Activated T-helper 1 cell treated with anti-CD3 and anti-CD28 coated beads, Interleukin-12 subunit alpha, Interleukin-12 subunit beta, Interleukin-2, Interleukin-4 antibody, amounts not matched to agents 30 ng/mL and 10 ng/mL and 1 ng/mL, durations not matched to agents 14 hours and 24 hours and 36 hours (primary cell): Measurements from ENCODE around the gene CFB. TPM values are rescaled to one million over a fixed set of nuclear protein-coding genes. Genes with fewer than 3 reads are reported as not detected.
A peak's percentile ranks its signal among the peaks of the same experiment; 100 is the strongest.

Experiments
- DNase-seq: peaks from one replicate; pipeline ENCODE4 v3.0.0; 2021; ENCODE audit warnings: low spot score
- H3K27ac Mint-ChIP-seq: one replicate; pipeline ENCODE4 v1.8.0; 2021; ENCODE audit warnings: mild to moderate bottlenecking, mixed read lengths
- H3K27me3 Mint-ChIP-seq: one replicate; pipeline ENCODE4 v1.8.0; 2022; ENCODE audit warnings: mild to moderate bottlenecking, moderate library complexity, mixed read lengths; ENCODE audit not compliant: insufficient read depth
- H3K36me3 Mint-ChIP-seq: one replicate; pipeline ENCODE4 v1.8.0; 2021; ENCODE audit warnings: low read depth, mixed read lengths
- H3K4me1 Mint-ChIP-seq: one replicate; pipeline ENCODE4 v1.8.0; 2021; ENCODE audit warnings: low read depth, mixed read lengths
- H3K4me3 Mint-ChIP-seq: one replicate; pipeline ENCODE4 v1.8.0; 2021; ENCODE audit warnings: mild to moderate bottlenecking, moderate library complexity, mixed read lengths
- H3K9me3 Mint-ChIP-seq: one replicate; pipeline ENCODE4 v1.8.0; 2021; ENCODE audit warnings: mixed read lengths
- intact Hi-C: fragments of 100-400 bp; cut with micrococcal nuclease; formaldehyde crosslinking; loops from one replicate; pipeline ENCODE4 v1.15.1; 2024
- total RNA-seq: library from RNA; stranded (reverse); gene quantifications from 2 replicates; pipeline ENCODE4 v1.2.3, GENCODE V29; 2022

Gene CFB
- 0.21 TPM in 1 of 2 replicates, not detected in the other for total RNA-seq

DNA sequence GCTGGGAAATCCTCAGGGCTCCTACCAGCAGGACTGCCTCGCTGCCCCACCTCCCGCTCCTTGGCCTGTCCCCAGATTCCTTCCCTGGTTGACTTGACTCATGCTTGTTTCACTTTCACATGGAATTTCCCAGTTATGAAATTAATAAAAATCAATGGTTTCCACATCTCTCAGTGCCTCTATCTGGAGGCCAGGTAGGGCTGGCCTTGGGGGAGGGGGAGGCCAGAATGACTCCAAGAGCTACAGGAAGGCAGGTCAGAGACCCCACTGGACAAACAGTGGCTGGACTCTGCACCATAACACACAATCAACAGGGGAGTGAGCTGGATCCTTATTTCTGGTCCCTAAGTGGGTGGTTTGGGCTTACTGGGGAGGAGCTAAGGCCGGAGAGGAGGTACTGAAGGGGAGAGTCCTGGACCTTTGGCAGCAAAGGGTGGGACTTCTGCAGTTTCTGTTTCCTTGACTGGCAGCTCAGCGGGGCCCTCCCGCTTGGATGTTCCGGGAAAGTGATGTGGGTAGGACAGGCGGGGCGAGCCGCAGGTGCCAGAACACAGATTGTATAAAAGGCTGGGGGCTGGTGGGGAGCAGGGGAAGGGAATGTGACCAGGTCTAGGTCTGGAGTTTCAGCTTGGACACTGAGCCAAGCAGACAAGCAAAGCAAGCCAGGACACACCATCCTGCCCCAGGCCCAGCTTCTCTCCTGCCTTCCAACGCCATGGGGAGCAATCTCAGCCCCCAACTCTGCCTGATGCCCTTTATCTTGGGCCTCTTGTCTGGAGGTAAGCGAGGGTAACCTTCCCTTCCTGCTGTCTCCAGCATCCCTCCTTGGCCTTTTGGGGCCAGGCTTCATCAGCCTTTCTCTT is at the start of gene CFB:
Gene CFB, plus strand, starts transcription at position 589 of the 863 bp plus-strand sequence. Its CDS starts 127 bp downstream, at position 716.
- DNase-seq, result no peak
- H3K4me3 Mint-ChIP-seq, result no peak within 1 kb of the TSS
- no peaks in the 10 kb centered on the region for H3K9me3 Mint-ChIP-seq
- H3K4me1 Mint-ChIP-seq, result peaks cover 9% of the 10 kb centered on the region
- no peaks in the 10 kb centered on the region for H3K27me3 Mint-ChIP-seq
- H3K36me3 Mint-ChIP-seq, result peaks cover under 1% of the 10 kb centered on the region
- H3K27ac Mint-ChIP-seq, result peak within 1 kb of the TSS; percentile 59
- intact Hi-C loops, result no loop called here

DNA sequence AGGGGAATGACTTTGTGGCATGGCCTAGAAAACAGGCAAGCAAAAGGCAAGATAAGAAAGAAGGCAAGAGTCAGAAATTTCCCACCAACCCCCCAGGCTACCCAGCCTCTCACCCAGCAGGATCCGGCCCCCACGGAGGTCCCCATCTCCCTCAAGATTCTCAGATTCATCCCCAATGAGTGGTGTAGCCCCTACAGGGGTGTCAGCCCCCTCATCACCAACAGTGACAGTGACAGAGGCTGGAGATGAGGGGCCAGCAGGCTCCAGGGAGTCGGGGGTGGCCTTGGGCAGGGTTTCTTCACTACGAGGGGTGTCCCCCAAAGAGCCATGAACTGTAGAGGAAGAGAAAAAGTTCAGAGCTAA is 49.4 kb upstream of the CFB start:
- Mint-ChIP-seq H3K9me3 (no peaks in the 10 kb centered on the region), H3K36me3 (peaks cover 22% of the 10 kb centered on the region), H3K27ac (peak overlapping the region; percentile 84), H3K4me3 (peak overlapping the region; percentile 90), H3K4me1 (peaks cover 31% of the 10 kb centered on the region), H3K27me3 (no peaks in the 10 kb centered on the region)
- intact Hi-C loops, result loop anchor here (2.0 to 5.0 kb wide), 6 partner anchors 168 to 399 kb away; partner anchors contain the start of genes AGPAT1, ATP6V1G2, DDAH2 and GPSM3
- no peak for DNase-seq

DNA sequence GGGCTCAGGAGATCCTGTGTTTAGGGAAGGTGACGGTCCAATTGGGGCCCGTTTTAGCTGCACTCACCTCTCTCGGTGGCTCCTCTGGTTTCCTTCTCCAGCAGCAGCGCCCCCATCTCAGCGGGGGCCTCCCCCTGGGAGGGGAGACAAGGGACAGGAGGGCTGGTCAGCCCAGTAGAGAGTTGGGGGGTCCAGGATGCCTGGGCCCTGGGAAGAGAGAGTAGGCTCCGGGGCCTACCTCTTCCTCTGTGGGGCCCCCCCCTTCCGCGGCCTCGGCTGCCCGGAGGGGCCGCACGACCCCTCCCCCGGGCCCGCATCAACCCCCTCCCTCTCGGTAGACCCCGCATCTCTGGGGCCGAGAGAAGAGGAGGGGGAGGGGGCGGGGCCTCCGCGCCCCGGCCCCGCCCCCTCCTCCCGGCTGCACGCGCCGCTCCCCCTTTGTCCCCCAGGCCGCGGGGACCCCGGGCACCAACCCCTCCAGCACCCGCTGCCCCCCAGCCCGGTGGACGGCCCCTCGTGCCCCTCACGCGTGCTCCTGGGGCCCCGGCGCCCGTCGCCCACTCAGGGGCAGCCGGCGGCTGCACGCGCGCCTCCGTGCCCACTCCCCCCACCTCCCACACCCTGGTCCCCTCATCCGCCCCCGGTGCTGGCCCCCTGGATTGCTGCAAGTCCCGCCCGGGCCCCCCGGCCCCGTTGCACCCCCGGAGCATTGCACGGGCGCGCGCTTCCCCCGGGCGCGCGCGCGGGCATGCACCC is 48.9 kb upstream of the CFB start:
- no peaks in the 10 kb centered on the region for H3K27me3 Mint-ChIP-seq
- H3K4me3 Mint-ChIP-seq, result peak overlapping the region; percentile 90
- DNase-seq, result no peak
- H3K36me3 Mint-ChIP-seq, result peaks cover 21% of the 10 kb centered on the region
- intact Hi-C loops, result loop anchor here (1.0 to 5.0 kb wide), 8 partner anchors 34 to 400 kb away; partner anchors contain the start of genes AGPAT1, ATP6V1G2, DDAH2 and GPSM3
- no peaks in the 10 kb centered on the region for H3K9me3 Mint-ChIP-seq
- peaks cover 31% of the 10 kb centered on the region for H3K4me1 Mint-ChIP-seq
- peak overlapping the region; percentile 84 for H3K27ac Mint-ChIP-seq

DNA sequence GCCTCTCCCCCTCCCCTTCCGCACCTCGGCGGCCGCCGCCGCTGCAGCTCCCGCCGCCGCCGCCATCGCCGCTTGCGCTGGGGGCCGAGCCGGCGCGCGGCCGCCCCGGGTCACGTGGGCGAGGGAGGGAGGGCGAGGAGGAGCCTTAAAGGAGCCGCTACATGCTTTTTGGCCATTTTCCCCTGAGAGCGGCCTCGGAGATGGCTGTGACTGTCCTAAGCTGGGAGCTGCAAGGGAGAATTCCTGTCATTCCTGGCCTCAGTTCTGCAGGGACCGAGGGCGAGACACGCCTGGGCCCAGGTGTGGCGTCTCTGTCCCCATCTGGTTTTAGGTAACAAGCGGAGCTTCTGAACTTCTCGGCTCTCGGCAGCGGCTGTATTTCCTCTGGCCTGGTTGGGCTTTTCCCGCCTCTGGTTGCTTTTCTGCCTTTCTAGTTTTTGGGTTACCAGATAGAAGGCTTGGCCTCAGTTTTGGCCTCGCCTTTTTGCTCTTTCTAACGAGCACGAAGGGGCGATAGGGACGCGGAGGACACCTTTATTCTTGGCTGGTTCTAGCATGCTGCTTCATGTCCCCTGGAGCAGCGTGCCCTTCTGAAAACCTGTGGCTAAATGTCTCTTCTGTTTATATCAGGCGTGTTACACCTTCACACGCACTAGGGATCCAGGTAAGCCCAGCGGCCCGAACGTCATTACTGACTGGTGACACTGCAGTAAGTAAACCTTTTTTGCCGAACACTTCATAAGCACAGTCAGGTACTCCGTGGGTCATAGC is 48.1 kb upstream of the CFB start, which contains the start of gene EHMT2:
Gene EHMT2, minus strand, starts transcription at position 87 of the 771 bp plus-strand sequence. Its CDS starts 21 bp downstream, at position 66.
- intact Hi-C loops, result loop anchor here (1.0 to 5.0 kb wide), 9 partner anchors 34 to 400 kb away; partner anchors contain the start of genes AGPAT1, ATP6V1G2, DDAH2 and GPSM3
- Mint-ChIP-seq H3K4me1 (peaks cover 37% of the 10 kb centered on the region), H3K27ac (peak within 1 kb of the TSS; percentile 95), H3K9me3 (no peaks in the 10 kb centered on the region), H3K36me3 (peaks cover 15% of the 10 kb centered on the region), H3K27me3 (no peaks in the 10 kb centered on the region), H3K4me3 (peak within 1 kb of the TSS; percentile 99)
- DNase-seq, result peak; percentile 85

DNA sequence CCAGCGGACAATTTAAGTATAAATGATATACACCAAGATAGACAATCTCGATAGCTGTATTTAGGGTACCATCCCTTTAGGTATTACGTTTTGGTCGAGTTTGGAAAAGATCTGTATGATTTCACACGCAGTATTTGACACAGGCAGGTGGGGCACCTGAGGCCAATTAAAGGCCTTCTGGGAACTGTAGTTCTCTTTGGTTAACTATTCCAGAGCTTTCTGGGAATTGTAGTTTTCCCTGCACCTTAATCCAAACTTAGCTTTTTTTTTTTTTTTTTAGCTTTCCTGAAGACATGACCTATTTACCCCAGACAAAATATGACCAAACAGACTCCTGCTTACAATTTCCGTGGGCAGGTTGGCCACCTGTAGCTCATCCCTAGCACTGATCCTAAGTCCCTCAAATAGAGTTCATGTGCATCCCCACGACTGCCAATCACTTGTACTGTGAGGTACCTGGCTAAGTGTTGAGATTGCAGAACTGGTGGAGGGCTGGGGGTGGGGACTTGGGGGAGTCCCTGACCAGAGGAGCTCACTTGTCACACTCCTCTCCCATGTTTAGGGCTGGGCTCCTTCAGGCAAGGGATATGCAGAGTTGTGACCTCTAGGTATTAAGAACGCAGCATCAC is 47.4 kb upstream of the CFB start:
- intact Hi-C loops, result loop anchor here (1.0 to 5.0 kb wide), 4 partner anchors 61 to 401 kb away; partner anchors contain the start of genes AGPAT1, GPSM3, MICB and PBX2
- Mint-ChIP-seq H3K36me3 (peaks cover 13% of the 10 kb centered on the region), H3K27ac (peak overlapping the region; percentile 95), H3K4me1 (peaks cover 41% of the 10 kb centered on the region), H3K27me3 (no peaks in the 10 kb centered on the region), H3K4me3 (peak overlapping the region; percentile 99), H3K9me3 (no peaks in the 10 kb centered on the region)
- no peak for DNase-seq

DNA sequence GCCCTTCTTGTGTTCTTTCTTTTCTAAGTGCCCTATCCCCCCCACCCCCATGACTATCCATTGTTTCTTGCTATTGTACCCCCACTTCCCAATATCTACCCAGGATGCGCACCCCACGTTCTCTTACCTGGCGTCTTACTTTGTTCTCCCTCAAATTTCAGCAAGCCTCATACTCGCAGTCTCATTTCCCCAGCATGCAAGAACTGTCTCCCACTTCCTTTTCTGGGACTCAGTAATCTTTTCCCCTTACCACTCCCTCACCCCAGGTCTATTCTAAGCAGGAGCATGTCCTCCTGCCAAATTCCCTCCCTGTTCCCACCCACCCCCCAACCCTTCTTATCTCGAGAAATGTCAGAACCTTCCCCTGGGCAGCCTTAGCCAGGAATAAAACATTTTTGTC is 46.7 kb upstream of the CFB start:
- peak overlapping the region; percentile 61 for H3K4me3 Mint-ChIP-seq
- intact Hi-C loops, result loop anchor here (5.0 kb wide), 3 partner anchors 278 to 402 kb away; partner anchors contain the start of genes AGPAT1, GPSM3, MICB and PBX2
- peaks cover 41% of the 10 kb centered on the region for H3K4me1 Mint-ChIP-seq

DNA sequence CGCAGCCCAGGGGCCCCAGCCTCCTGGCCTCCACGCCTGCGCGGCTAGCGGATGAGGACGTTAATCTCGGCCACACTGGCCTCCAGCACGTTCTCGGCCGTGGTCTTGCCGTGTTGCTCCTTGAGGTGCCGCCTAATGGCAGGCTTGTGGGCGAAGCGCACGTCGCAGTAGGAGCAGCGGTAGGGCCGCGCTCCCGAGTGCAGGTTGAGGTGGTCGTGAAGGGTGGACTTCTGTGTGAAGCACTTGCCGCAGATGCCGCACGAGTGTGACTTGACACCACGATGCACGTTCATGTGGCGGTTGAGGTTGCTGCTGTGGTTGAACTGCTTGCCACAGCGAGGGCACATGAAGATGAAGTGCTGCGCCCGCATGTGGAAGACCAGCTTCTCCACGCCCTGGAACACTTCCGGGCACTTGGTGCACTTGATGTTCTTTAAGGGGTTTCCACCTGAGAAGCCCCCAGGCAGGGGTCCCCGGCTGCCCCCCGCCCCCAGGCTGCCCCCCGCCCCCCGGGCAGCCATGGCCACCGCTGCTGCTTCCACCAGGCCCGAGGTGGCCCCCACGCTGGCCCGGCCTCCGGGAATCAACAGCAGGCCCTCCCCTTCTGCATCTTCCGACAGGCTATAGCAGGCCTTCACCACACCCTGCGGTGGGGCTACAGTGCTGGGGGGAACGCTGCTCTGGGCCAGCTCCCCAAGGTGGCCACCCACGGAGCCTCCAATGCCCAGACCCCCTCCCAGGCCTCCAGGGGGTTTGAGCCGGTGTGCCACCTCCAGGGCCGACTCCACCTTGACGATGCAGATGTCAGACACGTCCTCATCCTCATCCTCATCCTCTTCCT is 45.8 kb upstream of the CFB start:
- Mint-ChIP-seq H3K27ac (no peak overlapping the region), H3K9me3 (no peaks in the 10 kb centered on the region), H3K4me1 (peaks cover 41% of the 10 kb centered on the region), H3K36me3 (peaks cover 11% of the 10 kb centered on the region), H3K4me3 (peak overlapping the region; percentile 50), H3K27me3 (no peaks in the 10 kb centered on the region)
- DNase-seq, result no peak
- intact Hi-C loops, result loop anchor here (5.0 to 10.0 kb wide), 4 partner anchors 277 to 1075 kb away; partner anchors contain the start of genes AGPAT1, GPSM3, MICB and PBX2

More for the DNA sequence above, 46.7 kb upstream of the CFB start:
- Mint-ChIP-seq H3K9me3 (no peaks in the 10 kb centered on the region), H3K27me3 (no peaks in the 10 kb centered on the region), H3K27ac (peak overlapping the region; percentile 65), H3K36me3 (peaks cover 11% of the 10 kb centered on the region)
- no peak for DNase-seq

DNA sequence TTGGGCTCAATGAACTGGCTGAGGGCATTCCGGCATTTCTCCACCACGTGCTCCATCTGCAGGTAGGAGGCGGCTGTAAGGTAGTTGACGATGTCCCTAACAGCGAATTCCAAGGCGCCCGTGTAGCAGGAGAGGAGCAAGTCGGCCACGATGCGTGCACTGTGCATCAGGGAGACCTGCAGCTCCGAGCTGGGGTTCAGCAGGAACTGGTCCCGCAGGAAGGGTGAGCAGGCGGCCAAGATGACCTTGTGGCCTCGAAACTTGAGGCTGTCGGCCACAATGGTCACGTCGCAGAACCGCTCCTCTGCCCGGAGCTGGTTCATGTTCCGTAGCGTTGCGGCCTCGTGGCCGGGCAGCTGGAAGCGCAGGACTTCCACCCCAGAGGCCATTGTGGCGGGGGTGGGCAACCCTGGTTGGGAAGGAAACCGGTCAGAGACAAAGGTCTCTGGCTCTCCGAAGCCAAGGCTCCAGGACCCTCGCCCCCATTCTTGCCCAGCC is 44.9 kb upstream of the CFB start:
- peaks cover 37% of the 10 kb centered on the region for H3K4me1 Mint-ChIP-seq
- H3K9me3 Mint-ChIP-seq, result no peaks in the 10 kb centered on the region
- no peaks in the 10 kb centered on the region for H3K27me3 Mint-ChIP-seq
- no peak overlapping the region for H3K27ac Mint-ChIP-seq
- peak overlapping the region; percentile 71 for H3K4me3 Mint-ChIP-seq
- peaks cover 5% of the 10 kb centered on the region for H3K36me3 Mint-ChIP-seq
- intact Hi-C loops, result loop anchor here (10.0 kb wide), 1 partner anchor 1074 kb away; no protein-coding TSS in a partner anchor
- no peak for DNase-seq

DNA sequence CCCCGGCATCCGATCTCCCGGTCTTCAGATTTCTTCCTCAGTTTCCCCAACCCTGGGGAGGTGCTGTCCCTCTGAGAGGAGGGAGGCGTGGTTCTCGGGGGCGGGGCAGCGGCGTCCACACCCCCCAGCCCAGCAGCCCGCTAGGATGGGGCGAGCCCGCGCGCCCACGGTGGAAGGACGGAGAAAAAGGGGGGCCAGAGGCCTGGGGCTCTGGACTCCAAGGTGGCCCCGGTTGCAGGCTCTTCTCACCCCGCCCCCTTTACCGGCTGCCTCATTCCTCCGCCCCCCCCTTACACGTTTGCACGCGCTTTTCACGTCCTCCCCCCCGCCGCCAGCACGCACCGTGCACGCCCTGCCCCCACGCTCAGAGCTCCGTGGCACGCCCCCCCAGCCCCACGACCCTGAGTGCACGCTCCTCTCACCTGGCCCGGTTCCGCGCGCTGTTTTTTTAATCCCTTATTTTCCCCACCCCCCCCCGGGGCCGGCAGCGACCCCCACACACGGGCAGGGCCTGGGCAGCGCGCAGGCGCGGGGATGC is 44.4 kb upstream of the CFB start:
- Mint-ChIP-seq H3K36me3 (peaks cover 3% of the 10 kb centered on the region), H3K27me3 (no peaks in the 10 kb centered on the region), H3K4me1 (peaks cover 37% of the 10 kb centered on the region), H3K9me3 (no peaks in the 10 kb centered on the region), H3K4me3 (peak overlapping the region; percentile 71), H3K27ac (no peak overlapping the region)
- DNase-seq, result peak; percentile 37
- intact Hi-C loops, result loop anchor here (10.0 kb wide), 1 partner anchor 1073 kb away; no protein-coding TSS in a partner anchor

DNA sequence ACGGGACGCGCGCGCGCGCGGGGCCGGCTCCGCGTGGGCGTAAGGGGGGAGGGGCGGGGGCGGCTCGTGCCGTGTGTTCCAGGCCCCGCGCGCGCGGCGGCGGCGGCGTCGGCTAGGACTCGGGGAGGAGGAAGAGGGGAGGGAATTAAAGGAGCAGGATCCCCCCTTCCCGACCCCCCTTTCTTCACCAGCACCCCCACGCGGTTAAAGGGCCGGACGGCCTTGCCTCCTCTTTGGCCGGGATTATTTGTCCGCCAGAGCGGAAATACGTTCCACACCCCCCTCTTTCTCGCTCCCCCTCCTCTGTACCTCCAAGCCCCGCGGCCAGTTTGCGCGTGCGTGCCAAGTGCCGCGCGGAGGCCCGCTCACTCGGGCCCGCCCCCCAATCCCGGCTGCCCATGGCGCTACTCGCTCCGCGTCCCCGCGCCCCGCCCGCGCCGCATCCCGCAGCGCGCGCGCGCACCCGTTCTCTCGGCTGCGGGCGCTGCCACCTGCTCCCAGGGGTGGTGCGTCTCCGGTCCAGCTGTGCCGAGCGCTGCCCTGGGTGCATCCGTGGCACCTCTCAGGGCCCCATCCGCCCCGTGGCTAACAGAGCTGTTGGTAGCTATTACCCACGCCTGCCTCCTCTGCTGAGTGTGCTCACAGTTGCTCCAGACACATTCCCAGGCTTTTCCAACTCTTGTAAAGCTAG is 43.8 kb upstream of the CFB start, which contains the start of gene ZBTB12:
Gene ZBTB12, minus strand, starts transcription at position 134 of the 691 bp plus-strand sequence. CDS start 781 bp downstream, outside the sequence.
- intact Hi-C loops, result loop anchor here (1.0 to 10.0 kb wide), 6 partner anchors 57 to 1073 kb away; partner anchors contain the start of genes ABHD16A, ATF6B and SKIC2
- H3K4me1 Mint-ChIP-seq, result peaks cover 37% of the 10 kb centered on the region
- H3K36me3 Mint-ChIP-seq, result peaks cover 1% of the 10 kb centered on the region
- peak within 1 kb of the TSS; percentile 81 for H3K4me3 Mint-ChIP-seq
- H3K27me3 Mint-ChIP-seq, result no peaks in the 10 kb centered on the region
- DNase-seq, result peak; percentile 82
- no peaks in the 10 kb centered on the region for H3K9me3 Mint-ChIP-seq
- peak within 1 kb of the TSS; percentile 88 for H3K27ac Mint-ChIP-seq
